Endothelial cell of umbilical vein (primary cell): ENCODE results near the gene MIB2. TPM values are rescaled to one million over a fixed set of nuclear protein-coding genes. Genes with fewer than 3 reads are reported as not detected.

Experiments
- BruUV-seq: library from RNA; stranded (reverse); fragments of 400-500 nt; replicated peaks from 2 replicates; lab custom pipeline; 2021; lab: Mats Ljungman, UMichigan
- CTCF ChIA-PET: fragments of 300-600, 350-600 bp; sonication (Branson Sonifier 250); formaldehyde crosslinking; loops from one replicate; lab custom pipeline; 2021; ENCODE audit warnings: antibody characterized with exemption, inconsistent platforms; lab: Charles Lee
- POLR2A ChIA-PET: fragments of 300-600, 350-600 bp; sonication (Branson Sonifier 250); formaldehyde crosslinking; loops from one replicate; lab custom pipeline; 2021; ENCODE audit warnings: antibody characterized with exemption, inconsistent platforms; lab: Charles Lee
- DNase-seq: peaks from one replicate; pipeline ENCODE4 v3.0.0-alpha.2; 2011; ENCODE audit warnings: low read depth, low spot score
- FAIRE-seq: peaks from 2 replicates; lab custom pipeline; 2011; peaks lifted over from hg19 to GRCh38; lab: Jason Lieb, UNC
- H2AFZ ChIP-seq: 2 replicates; pipeline ENCODE4 v1.6.0; 2012; ENCODE audit warnings: low read depth, low read length, control low read depth, inconsistent platforms
- H3K27ac ChIP-seq: 2 replicates; pipeline ENCODE4 v1.5.1; 2011; ENCODE audit warnings: low read depth, mild to moderate bottlenecking, control low read depth, low read length, moderate library complexity; ENCODE audit not compliant: insufficient read depth
- H3K27me3 ChIP-seq, 2 experiments: 2 replicates each; pipeline versions ENCODE4 v1.6.0 to v1.6.1; 2011; ENCODE audit warnings: low read length in 2 of 2, mixed read lengths in 1 of 2; ENCODE audit not compliant: control insufficient read depth in 2 of 2, insufficient read depth in 2 of 2
- H3K36me3 ChIP-seq, 2 experiments: 2 replicates in 1 of 2; 3 replicates in 1 of 2; pipeline ENCODE4 v1.5.1; 2011; ENCODE audit warnings: low read length in 2 of 2, mild to moderate bottlenecking in 1 of 2, moderate library complexity in 1 of 2; ENCODE audit not compliant: control insufficient read depth in 2 of 2, insufficient read depth in 2 of 2; ENCODE audit errors: extremely low read depth in 1 of 2
- H3K4me1 ChIP-seq: 3 replicates; pipeline ENCODE4 v1.5.1; 2011; ENCODE audit warnings: mild to moderate bottlenecking, low read length; ENCODE audit not compliant: control insufficient read depth, insufficient read depth; ENCODE audit errors: extremely low read depth
- H3K4me2 ChIP-seq: 2 replicates; pipeline ENCODE4 v1.6.1; 2011; ENCODE audit warnings: low read length, control low read depth, mixed read lengths; ENCODE audit not compliant: insufficient read depth
- H3K4me3 ChIP-seq, 3 experiments: fragments of 200-600 bp in 1 of 3; sonication (generic), shearing (Covaris generic) in 1 of 3; replicated peaks in 1 of 3; 2 replicates each; pipeline ENCODE4 v1.5.1; 2011 to 2016; ENCODE audit warnings: control low read depth in 3 of 3, low read length in 3 of 3, mild to moderate bottlenecking in 2 of 3, inconsistent platforms in 1 of 3, low read depth in 1 of 3, moderate library complexity in 1 of 3; ENCODE audit not compliant: insufficient read depth in 1 of 3
- H3K79me2 ChIP-seq: 2 replicates; pipeline ENCODE4 v1.6.0; 2012; ENCODE audit warnings: low read length, inconsistent platforms; ENCODE audit not compliant: control insufficient read depth, insufficient read depth
- H3K9ac ChIP-seq: replicated peaks from 2 replicates; pipeline ENCODE3; 2011; ENCODE audit warnings: low read length, control low read depth; ENCODE audit not compliant: insufficient read depth; ENCODE audit errors: extremely low read depth
- H3K9me1 ChIP-seq: replicated peaks from 3 replicates; pipeline ENCODE4 v1.6.0; 2011; ENCODE audit warnings: mild to moderate bottlenecking, low read length; ENCODE audit not compliant: control insufficient read depth, insufficient read depth; ENCODE audit errors: extremely low read depth
- H3K9me3 ChIP-seq: replicated peaks from 2 replicates; pipeline ENCODE4 v1.5.1; 2012; ENCODE audit warnings: low read length, inconsistent platforms; ENCODE audit not compliant: control insufficient read depth, insufficient read depth
- H4K20me1 ChIP-seq: replicated peaks from 2 replicates; pipeline ENCODE3; 2011; ENCODE audit warnings: mild to moderate bottlenecking, low read length; ENCODE audit not compliant: control insufficient read depth, insufficient read depth; ENCODE audit errors: extremely low read depth
- CTCF ChIP-seq, 2 donors: IDR thresholded peaks; 1 replicate in 1 of 2; 2 replicates in 1 of 2; pipeline ENCODE4 v1.5.1; 2011; ENCODE audit warnings: low read length in 2 of 2, mild to moderate bottlenecking in 2 of 2, moderate library complexity in 2 of 2, control low read depth in 1 of 2, inconsistent platforms in 1 of 2, low read depth in 1 of 2; ENCODE audit not compliant: insufficient read depth in 1 of 2; ENCODE audit errors: extremely low read depth in 1 of 2
- EZH2 ChIP-seq: IDR thresholded peaks from 2 replicates; pipeline ENCODE4 v1.6.1; 2012; ENCODE audit warnings: borderline replicate concordance, low read depth, mild to moderate bottlenecking, moderate library complexity, low read length, inconsistent platforms; ENCODE audit not compliant: severe bottlenecking
- FOS ChIP-seq: IDR thresholded peaks from 2 replicates; pipeline ENCODE4 v1.6.1; 2011; ENCODE audit warnings: mild to moderate bottlenecking, low read length, moderate library complexity, borderline replicate concordance; ENCODE audit not compliant: insufficient read depth
- GATA2 ChIP-seq: IDR thresholded peaks from 2 replicates; pipeline ENCODE4 v1.7.0; 2011; ENCODE audit warnings: low read depth, mild to moderate bottlenecking, moderate library complexity, mixed read lengths, low read length; ENCODE audit not compliant: insufficient read length, insufficient read depth
- JUN ChIP-seq: IDR thresholded peaks from 2 replicates; pipeline ENCODE4 v1.6.1; 2011; ENCODE audit warnings: borderline replicate concordance, low read depth; ENCODE audit not compliant: insufficient read length, insufficient read depth
- MAX ChIP-seq: IDR thresholded peaks from 2 replicates; pipeline ENCODE4 v1.6.1; 2011; ENCODE audit not compliant: insufficient read depth, insufficient read length
- MYC ChIP-seq: IDR thresholded peaks from one replicate; pipeline ENCODE4 v1.6.1; 2011; ENCODE audit warnings: mild to moderate bottlenecking, low read depth, low read length
- POLR2A ChIP-seq: IDR thresholded peaks from 2 replicates; pipeline ENCODE4 v1.6.1; 2012; ENCODE audit warnings: low read depth, mild to moderate bottlenecking, control low read depth, low read length
- POLR2AphosphoS5 ChIP-seq: IDR thresholded peaks from 2 replicates; pipeline ENCODE4 v1.6.1; 2012; ENCODE audit warnings: low read depth, mild to moderate bottlenecking, control low read depth, low read length, moderate library complexity; ENCODE audit not compliant: insufficient read depth
- dilution Hi-C: fragments of 300-500 bp; cut with MboI; formaldehyde crosslinking; loops from one replicate; pipeline ENCODE4 v1.15.0; 2019; ENCODE audit warnings: low sequenced_read_pairs; ENCODE audit not compliant: extremely low pct_ligation_motif_present
- intact Hi-C: fragments of 100-400 bp; cut with micrococcal nuclease; formaldehyde crosslinking; loops from one replicate; pipeline ENCODE4 v1.10.0; 2022
- polyA plus RNA-seq, 4 experiments: library from polyadenylated mRNA; depleted of rRNA in 3 of 4; stranded (reverse) in 3 of 4; unstranded in 1 of 4; fragments of >200 nt; gene quantifications; 2 replicates each; pipeline versions ENCODE4 v1.2.1 to v1.2.3, GENCODE V29; 2011 to 2012; ENCODE audit warnings: missing spikeins in 1 of 4
- total RNA-seq: library from RNA; stranded (reverse); gene quantifications from 2 replicates; pipeline ENCODE4 v1.2.3, GENCODE V29; 2021

MIB2 gene
- total and polyA plus RNA-seq, 2 donors (not counting 3 experiments of a cell fraction or from before 2014, with no cell fraction given) = 25.9 to 45.0 TPM

GRCh38 chr1:1627261-1627828, 12.0 kb downstream of the MIB2 start:
- ChIA-PET POLR2A (no interaction called here), CTCF (no interaction called here)
- H3K27me3 ChIP-seq = peaks cover 3 to 24% of the 10 kb centered on the region in 2 experiments
- H4K20me1 ChIP-seq = no peaks in the 10 kb centered on the region
- H3K4me2 ChIP-seq = no peak overlapping the region
- no peaks in the 10 kb centered on the region for H3K9me1 ChIP-seq
- no peaks in the 10 kb centered on the region for H3K36me3 ChIP-seq
- no TSS peak for BruUV-seq
- H3K4me3 ChIP-seq = no peak overlapping the region
- TF ChIP-seq MAX (no peak), FOS (no peak), POLR2A (no peak), CTCF (IDR thresholded peaks at IDR 0.05; ENCODE audit: extremely low read depth in 1 of 2, insufficient read depth in 1 of 2, low read depth in 1 of 2, low read length in 2 of 2) (no peak), EZH2 (no peak), JUN (no peak), POLR2AphosphoS5 (no peak), GATA2 (no peak), MYC (no peak)
- no peak overlapping the region for H3K27ac ChIP-seq
- no peaks in the 10 kb centered on the region for H3K79me2 ChIP-seq
- no peak overlapping the region for H3K9ac ChIP-seq
- H3K4me1 ChIP-seq = no peaks in the 10 kb centered on the region
- FAIRE-seq (no peak), DNase-seq (no peak)
- intact Hi-C loops (no loop called here), dilution Hi-C loops (no loop called here)
- H2AFZ ChIP-seq = no peak overlapping the region
- H3K9me3 ChIP-seq = no peaks in the 10 kb centered on the region
